Epidermal melanocyte (primary cell): ENCODE data around the gene FTHL17.

Experiments
- DNase-seq: peaks from one replicate; pipeline ENCODE4 v3.0.0; 2011; ENCODE audit warnings: low spot score; ENCODE audit not compliant: insufficient read length

Gene FTHL17

DNA sequence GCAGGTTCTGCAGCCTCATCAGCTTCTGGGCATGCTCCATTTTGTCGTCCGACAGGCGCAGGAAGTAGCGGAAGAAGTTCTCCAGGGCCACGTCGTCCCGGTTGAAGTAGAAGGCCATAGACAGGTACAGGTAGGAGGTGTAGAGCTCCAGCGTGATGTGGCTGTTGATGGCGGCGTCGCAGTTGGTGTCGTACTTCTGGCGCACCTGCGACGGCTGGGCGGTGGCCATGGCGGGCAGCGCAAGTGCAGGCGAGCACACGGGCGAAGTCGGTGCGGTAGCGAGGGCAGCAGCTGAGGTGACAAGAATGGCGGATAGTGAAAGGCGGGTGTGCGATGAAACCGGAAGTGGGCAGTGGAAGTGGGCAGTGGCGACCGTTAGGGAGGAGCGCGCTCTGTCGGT lies at the start of gene FTHL17:
Gene FTHL17, minus strand, starts transcription at position 317 of the 400 bp plus-strand sequence. Its CDS starts 88 bp downstream, at position 229.
- DNase-seq = no peak

DNA sequence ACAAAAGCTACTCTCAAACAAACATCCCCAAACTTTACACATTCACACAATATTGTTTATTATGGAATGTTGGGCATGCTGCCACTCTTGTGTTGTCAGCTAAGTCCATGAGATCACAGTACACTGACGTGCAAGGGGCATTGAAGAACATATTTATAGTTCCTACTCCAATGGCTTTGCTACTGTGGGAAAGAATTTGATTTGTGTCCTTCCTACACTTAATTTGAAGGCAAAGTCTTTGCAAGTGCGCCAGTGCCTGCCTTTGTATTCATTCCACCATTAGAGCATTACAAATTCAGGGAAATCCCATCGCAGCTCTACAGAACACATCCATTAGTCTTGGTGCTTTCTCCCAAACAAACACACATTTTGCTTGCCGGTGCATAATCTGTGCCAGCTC lies 45.4 kb upstream of the FTHL17 start:
- no peak for DNase-seq

DNA sequence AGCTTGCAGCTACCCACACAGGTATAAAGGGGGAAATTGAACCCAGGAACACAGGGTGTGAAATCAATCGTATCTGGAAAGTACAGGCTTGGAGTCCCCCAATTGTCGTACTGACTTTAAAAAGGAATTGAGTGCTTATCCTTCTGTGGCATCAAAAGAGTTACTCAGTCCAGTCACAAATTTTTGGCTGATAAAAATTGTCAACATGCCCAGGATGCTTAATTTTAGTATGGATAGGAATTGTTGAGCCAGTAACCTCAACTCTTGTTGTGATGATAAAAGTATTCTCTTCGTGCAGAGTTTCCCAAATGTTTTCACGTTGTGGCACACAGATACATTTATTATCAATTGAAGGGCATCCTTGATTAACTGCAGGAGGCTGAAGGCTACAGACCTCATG lies 43.6 kb upstream of the FTHL17 start:
- DNase-seq = no peak

DNA sequence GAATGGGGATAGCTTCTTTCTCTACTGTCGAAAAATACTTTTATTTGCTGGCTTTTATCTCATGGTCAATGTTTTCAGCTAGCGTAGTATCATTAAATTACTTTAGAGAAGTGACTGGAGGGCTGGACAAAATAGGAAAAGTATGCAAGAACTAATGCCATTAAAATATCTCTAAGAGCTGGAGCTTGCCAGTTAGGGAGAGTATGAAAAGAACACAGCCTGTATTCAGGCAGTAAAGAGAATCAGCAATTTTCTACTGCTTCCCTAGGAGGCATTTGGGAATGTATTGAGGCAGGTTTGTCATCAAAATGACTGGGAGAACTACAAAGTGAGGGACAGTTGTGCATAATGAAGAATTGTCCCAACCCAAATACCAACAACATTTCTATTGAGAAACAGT lies 43.0 kb upstream of the FTHL17 start:
- DNase-seq = no peak

DNA sequence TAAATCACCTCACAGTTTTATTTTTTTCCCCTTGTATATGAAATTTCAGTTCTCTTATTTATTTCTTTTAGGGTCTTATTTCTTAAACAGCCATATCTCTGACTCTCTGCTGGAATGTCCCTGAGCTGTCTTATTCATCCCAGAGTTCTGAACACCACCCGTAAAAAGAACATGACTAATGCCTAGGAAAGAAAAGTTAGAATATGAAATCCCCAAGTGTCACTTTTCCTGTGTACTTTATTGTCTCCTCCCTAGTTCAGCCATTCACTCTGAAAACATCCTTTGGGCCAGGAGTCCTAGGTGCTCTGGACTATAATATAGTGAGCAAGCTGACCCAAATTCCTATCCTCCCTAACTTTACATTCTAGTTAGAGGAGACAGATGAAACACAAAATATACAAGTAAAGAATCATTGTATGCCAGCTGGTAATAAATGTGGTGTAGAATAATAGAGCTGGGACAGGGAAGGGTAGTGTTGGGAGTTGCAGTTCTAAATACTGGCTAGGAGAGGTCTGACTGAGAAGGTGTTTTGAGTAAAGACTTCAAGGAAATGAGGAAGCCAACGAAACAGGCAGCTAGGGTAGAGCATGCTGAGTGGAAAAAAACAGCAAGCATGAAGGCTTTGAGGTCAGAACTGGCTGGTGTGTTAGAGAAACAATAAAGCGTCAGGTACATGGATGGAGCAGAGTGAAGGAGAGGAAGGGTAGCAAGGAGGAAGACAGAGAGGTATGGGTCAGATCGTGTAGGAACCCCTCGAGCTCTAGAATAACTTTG lies 40.6 kb upstream of the FTHL17 start:
- no peak for DNase-seq

DNA sequence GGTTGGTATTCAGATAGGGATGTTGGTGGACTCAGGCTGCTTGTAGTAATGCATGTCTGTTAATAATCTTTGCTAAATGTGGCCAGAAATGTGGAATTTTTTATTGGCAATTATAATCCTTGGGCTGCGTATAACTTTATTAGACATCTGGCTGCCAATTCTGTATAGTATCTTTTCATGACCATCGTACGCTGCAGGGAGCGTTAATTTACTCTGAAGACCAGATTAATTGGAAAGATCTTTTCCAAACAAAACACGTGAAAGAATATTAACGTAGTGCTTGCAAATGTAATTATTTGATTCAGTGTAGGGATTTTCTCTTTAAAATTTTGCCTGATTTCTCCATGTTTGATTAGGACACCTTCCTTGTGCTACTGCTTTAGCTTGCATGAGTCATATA lies 38.8 kb upstream of the FTHL17 start:
- DNase-seq = no peak

DNA sequence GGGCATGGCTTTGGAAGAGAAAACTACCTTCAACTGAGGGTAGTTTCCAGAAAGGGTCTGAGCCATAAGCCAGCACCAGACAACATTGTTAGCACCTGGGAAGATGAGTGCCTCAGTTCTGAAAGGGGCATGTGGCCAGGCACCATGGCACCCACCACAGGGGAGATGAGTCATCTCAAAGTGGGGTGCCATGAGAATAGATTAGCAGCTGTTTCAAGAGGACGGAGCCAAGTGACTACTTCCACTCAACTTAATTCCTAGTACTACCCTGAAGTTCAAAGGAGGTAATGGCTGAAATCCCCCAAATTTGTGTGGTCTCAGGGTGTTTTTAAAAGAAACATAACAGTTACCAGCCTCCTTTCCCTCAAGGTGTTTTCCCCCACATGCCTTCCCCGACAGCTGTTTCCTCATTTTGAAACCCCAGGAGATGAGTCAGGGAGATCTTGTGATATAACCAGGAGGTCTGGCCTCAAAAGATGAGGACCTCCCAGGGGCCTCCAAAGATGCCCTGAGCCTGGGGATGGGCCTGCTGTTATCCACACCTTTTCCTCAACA lies 27.8 kb upstream of the FTHL17 start:
- DNase-seq = no peak

DNA sequence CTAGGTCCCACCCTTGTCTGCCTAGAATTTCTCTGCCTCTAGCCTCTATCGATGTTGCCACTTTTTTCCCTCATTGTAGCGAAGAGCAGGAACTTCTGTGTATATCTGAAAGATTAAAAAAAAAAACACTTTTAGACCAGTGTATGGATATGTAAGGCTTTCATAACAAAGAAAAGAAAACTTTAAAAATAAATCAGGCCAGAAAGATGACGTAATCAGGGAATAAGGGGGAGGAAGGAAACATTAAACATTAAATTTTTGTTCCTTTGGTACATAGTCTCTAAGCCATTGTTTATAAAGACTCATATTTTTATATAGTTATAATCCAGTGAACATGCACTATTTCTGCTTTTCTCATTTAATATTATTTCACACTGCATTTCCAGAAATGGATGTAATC lies 26.2 kb upstream of the FTHL17 start:
- no peak for DNase-seq

DNA sequence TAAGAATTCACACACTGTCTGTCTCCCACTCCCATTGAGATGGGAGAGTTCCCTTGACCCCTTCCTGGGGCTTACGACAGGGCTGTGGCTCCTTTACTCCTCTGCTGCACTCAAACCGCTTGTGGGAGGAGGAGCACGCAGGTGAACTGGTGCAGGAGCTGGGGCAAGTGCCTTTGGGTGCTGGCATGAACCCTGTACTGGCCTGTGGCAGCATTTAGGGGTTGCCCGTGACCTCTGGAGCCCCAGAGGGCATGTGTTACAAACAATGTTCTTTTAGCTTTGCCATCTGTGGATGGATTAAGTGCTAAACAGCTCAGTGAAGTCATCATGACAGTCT lies 21.8 kb upstream of the FTHL17 start:
- DNase-seq = no peak

DNA sequence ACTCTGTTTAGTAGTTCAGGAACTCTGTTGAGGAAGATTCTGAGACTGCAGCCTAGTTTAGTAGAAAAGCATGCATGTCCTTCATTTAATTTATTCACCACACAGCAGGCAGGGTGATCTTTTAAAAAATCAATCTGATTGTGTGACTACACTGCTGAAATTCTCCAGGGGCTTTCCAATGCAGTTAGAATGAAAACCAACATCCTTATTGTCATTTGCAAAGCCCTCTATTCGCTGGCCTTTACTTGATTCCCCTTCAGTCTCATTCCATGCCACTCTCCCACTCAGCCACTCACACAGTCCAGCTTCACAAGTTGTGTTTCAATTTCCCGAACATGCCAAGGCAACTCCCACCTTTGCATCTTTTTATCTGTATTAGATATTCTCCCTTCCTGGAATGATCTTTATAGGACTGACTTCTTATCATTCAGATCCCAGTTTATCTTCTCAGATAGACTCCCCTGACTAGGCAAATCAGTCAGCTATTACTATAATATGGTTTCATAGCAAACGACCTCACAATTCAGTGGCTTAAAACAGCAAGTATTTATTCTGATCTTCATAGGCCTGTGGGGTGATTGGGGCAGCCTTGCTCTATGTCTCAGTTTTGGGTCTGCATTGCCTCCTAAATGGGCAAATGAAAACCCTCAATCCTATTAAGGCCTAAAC lies 21.3 kb upstream of the FTHL17 start:
- DNase-seq = no peak

DNA sequence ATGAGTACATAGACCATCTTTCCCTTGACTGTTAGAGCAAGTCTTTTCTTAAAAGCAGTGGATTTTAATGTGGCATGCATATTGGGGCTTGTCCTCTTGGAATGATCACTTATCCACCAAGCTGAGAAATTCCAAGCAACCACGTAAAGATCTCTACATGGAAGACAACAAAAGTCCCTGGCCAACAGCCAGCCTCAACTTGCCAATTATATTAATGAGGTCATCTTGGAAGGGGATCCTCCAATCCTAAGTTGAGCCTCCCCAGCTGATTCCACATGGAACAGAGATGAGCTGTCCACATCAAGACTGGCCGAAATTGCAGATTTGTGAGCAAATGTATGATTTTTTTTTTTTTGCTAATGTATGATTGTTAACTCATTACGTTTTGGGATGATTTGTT lies 20.6 kb upstream of the FTHL17 start:
- no peak for DNase-seq

DNA sequence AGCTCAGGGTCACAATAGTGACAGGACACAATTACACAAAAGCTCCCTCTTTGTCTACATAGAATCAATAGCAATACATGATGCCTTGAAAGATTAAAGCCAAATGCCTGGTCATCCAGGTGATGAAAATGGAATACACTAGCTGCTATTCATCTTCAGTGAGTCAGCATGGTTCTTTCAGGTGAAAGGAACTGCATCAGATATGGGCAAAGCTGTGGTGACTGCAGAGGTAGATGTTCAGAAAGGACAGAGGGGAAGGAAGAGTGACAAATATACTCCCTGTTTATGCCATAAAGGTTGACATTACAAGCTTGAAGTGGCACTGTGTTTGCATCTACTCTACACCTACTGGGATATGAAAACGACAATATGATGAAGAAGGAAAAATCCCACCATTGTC lies 20.0 kb upstream of the FTHL17 start:
- DNase-seq = no peak

DNA sequence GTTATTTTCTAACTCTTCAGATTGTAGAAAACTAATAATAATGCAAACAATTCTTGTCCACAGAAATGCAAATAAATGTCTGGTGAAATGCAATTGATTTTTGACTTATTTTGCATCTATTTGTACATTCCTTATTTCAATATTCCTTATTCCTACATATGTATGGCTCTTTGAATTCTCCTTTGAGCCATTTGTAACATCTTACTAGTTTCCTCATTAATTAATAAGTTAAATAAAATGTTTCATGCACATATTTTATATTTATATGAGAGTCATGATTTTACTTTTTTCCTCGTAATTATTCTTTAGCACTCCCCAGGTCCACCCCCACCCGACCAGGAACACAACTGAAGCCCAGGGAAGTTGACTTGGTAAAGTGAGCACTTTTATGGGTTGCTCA lies 2.7 kb upstream of the FTHL17 start:
- DNase-seq = no peak

DNA sequence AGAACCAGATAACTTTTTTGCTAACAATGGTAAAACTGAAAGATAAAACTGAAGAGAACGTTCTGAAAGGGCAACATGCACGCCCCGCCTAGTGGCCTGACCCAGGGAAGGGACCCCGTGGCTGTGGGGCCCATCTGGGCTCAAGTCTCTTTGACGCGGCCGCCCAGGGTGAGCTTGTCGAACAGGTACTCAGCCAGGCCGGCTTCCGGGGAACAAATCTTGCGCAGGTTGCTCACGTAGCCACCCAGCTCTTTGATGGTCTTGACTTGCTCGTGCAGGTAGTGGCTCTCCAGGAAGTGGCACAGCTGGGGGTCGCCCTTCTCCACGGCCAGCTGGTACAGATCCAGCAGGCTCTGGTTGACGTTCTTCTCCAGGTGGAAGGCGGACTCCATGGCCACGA lies 579 bp downstream of the FTHL17 start:
- DNase-seq = no peak

DNA sequence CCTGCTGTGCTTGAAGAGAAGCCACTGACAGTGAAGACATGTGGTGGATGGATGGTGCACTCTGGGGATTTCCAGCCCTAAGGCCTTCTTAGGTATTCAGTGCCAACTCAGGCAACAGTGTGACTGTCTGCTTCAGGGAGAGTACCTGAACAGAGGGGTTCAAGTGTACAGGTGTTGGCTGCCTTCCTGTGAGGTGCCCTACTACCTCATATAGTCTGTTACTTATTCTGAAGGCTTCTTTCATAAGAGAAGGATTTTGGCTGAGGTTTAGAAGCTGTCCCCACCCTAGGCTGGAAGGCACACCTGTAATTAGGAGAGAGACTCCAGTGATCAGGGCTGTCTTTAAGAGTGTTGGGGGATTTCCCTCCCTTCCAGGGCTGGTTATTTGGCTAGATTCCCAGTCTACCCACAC lies 1.8 kb downstream of the FTHL17 start:
- DNase-seq = no peak

DNA sequence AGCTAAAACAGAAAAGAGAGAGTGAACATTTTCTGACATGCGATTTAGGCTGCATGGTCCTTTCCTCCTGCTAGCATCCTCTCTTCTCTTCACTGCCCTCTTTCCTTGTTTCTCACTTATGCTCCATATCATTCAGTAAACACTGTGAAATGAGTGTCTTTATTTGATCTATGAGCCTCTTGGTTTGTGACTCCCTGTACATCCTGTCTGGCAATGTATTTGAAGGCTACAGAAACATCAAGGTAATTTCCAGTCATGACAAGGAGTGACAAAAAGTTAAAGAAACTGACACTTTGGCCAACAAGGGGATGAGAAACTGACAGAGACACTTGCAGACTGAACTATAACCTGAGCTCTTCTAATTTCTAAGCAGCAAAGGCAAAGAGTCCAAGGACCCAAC lies 8.7 kb downstream of the FTHL17 start:
- no peak for DNase-seq

DNA sequence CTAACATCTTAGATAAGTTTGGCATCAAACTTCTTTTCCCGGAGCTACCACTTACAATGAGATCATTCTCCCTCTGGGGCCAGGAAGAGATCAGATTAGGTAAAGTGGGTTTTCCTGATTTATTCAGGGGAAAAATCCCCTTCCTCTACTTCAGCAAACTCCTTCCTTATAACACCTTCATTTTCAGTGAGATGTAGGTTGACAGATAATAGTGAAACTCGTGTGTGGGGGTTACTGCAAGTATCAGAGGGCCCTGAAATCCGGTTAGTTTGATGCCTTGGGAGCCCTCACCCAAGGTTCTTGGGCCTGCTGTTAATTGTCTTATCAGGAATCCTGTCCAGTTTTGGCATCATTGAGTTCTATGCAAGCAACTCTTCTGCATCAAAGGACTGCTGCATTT lies 10.8 kb downstream of the FTHL17 start:
- DNase-seq = no peak

DNA sequence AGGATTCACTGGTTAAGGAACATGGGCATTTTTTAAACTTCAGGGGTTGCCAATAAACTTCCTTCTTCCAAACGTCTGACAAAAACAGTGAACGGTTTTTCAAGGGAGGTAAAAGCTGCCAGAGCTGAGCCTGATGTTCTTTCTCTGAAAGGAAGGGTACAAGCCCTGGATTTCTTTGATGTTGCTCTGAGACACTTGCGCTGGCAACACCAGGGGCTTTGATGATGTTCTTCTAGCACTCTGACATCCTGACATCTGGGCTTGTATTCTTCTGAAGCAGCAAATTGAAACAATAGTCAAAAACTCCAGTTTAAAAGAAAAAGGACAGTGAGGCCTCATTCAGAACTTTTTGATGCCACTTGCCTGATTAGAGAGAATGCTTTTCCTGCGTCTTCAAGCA lies 11.8 kb downstream of the FTHL17 start:
- no peak for DNase-seq

DNA sequence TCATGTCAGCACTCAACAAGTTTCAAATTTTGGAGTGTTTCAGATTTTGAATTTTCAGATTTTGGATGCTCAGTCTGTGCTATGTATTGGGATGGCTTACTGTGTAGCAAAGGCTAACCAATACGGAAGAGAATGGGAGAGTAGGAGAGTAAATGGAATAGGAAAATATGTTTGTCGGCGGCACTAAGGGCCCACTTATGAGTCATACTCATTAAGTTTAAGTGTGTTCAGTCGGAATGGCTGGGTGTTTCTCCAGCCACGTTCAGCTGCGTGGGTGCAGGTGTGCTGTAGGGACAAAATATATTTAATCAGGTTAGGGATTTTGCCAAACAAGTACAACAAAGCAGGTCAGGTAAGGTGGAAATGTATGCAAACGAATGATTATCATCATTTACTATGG lies 13.6 kb downstream of the FTHL17 start:
- no peak for DNase-seq

DNA sequence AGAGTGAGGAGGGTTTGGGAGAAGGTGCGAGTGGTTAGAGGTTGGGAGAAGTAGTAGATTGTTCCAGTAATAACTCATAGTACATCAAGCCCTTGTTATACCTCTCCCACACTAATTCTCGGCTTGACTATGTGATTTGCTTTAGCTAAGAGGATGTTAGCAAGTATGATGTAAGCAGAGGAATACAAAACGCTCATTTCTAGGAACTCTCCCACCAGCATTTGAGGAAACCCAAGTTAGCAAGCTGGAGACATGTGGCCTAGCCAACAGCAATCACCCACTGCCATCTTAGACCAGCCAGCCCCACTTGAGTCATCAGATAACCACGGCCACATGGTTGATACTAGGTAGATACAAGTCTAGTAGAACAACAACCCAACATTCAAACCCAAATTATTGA lies 14.2 kb downstream of the FTHL17 start:
- no peak for DNase-seq

DNA sequence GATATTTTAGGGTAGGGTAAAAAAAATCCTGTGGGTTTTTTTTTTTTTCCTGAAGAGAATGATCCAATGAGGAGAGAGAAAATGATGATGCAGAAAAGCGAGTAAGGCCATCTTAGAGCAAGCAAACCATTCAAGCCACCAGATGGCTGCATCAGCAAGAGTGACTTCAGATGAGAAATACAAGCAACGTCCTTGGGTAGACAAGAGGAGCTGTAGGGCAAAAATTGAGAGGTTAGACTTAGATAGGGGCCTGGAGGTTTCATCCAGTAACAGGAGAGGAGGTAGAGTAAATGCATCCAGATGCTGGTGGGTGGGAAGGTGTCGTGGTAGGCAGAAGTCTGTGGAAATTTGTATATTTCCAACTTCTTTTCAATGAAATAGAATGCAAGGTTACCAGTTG lies 14.6 kb downstream of the FTHL17 start:
- DNase-seq = no peak

DNA sequence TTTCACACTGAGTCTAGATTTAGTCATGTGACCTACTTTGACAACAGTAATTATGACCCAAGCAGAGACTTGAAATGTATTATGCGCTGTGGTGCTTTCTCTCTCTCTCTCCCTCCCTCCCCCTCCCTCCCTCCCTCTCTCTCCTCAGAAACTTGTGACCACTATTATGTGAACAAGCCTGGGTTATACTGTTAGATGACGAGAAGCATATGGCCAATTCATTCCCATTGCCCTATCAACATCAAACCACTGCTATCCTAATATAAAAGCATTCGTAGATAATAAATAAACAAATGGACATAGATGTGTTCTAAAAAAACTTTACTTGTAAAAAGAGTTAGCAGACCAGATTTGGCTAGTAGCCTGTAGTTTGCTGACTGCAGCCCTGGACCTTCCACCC lies 18.2 kb downstream of the FTHL17 start:
- no peak for DNase-seq

DNA sequence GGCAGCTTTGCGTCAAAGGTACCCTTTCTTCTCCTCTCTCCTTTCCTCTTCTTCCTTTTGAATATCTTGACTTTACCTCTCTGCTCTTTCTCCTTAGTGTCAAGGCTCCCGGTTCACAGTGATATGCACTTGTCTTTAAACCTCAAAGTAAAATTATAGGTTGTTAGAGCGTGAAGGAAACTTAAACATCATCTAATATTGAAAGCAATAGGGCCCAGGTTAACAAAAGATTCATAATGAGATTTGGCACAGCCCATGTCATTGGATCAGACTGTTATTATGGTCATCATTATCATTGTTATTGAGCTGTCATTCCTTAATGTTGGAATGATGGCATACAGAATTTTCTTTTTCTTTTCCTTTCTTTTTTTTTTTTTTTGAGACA lies 32.5 kb downstream of the FTHL17 start:
- DNase-seq = no peak
